Measurements from ENCODE around the gene SMIM27.

The SMIM27 gene

DNA sequence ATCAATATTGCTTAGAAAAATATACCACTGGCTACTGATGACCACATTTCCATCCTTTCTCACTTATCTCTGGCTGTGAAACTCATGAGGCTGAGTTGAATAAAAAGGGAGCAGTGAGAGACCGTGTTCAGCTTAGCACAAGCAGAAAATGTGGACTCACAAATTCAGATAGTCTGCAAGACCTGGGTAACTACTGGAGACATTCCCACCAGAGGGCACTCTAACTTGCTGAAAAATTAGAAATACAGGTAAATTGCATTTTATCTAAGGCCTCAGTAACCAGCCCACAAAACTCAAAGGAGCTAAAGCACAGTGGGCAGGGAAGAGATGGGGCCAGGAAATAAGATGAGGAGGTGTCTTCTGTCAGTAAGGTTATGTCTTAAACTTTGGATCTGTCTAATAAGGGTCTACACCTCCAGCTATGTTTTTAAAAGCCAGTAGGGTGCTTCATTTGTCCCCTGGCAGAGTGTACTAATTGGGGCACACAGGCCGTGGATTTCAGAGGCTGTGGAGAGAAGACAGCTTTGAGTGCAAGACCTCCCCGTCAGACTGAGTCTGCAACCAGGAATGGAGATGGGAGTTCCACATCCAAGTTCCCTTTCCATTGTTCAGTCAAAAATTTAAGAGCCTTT lies 29.5 kb downstream of the SMIM27 start:
- no peaks in the 10 kb centered on the region for H3K9me3 ChIP-seq (ENCODE audit: low read length)
- no peaks in the 10 kb centered on the region for H3K79me2 ChIP-seq (ENCODE audit: insufficient read depth, low read length)
- TF ChIP-seq, protein P1, sequence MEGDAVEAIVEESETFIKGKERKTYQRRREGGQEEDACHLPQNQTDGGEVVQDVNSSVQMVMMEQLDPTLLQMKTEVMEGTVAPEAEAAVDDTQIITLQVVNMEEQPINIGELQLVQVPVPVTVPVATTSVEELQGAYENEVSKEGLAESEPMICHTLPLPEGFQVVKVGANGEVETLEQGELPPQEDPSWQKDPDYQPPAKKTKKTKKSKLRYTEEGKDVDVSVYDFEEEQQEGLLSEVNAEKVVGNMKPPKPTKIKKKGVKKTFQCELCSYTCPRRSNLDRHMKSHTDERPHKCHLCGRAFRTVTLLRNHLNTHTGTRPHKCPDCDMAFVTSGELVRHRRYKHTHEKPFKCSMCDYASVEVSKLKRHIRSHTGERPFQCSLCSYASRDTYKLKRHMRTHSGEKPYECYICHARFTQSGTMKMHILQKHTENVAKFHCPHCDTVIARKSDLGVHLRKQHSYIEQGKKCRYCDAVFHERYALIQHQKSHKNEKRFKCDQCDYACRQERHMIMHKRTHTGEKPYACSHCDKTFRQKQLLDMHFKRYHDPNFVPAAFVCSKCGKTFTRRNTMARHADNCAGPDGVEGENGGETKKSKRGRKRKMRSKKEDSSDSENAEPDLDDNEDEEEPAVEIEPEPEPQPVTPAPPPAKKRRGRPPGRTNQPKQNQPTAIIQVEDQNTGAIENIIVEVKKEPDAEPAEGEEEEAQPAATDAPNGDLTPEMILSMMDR (IDR thresholded peaks at IDR 0.05; ENCODE audit: low read length), result peak; percentile 71
- TF ChIP-seq EZH2 (IDR thresholded peaks at IDR 0.05; ENCODE audit: borderline replicate concordance, low read length), result no peak
- no peaks in the 10 kb centered on the region for H3K9me2 ChIP-seq (ENCODE audit: low read depth, low read length)
- no peak overlapping the region for H3K27ac ChIP-seq (ENCODE audit: low read depth, low read length, poor library complexity, severe bottlenecking)
- no peak overlapping the region for H3K4me3 ChIP-seq (ENCODE audit: low read depth, low read length, poor library complexity, severe bottlenecking)
- H4K20me1 ChIP-seq (ENCODE audit: insufficient read depth, low read length), result no peaks in the 10 kb centered on the region
- no peaks in the 10 kb centered on the region; the same call in 1 of the 2 replicates for H3K27me3 ChIP-seq (ENCODE audit: insufficient read depth, low read length)
- H3F3A ChIP-seq (ENCODE audit: insufficient read depth, low read length), result no peaks in the 10 kb centered on the region
- no peak overlapping the region for H2AFZ ChIP-seq (ENCODE audit: low read length)
- no peak overlapping the region for H3K9ac ChIP-seq (ENCODE audit: low read length)
- H3K4me2 ChIP-seq (ENCODE audit: low read length), result no peak overlapping the region
- no peaks in the 10 kb centered on the region for H3K36me3 ChIP-seq (ENCODE audit: insufficient read depth, low read length)
- H3K4me1 ChIP-seq (ENCODE audit: insufficient read depth, low read length, severe bottlenecking), result no peaks in the 10 kb centered on the region

DNA sequence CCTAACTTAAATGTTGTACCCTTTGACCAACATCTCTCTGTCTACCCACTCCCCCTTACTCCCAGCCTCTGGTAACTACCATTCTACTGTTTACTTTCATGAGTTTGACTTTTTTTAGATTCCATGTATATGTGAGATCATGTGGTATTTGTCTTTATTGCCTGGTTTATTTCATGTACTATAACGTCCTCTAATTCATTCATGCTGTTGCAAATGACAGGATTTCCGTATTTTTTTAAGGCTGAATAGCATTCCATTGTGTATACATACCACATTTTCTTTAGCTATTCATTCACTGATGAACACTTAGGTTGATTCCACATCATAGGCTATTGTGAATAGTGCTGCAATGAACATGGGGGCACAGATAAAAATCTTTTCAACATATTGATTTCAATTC lies 32.7 kb downstream of the SMIM27 start:
- Histone ChIP-seq H3K9me3 (ENCODE audit: low read length) (no peaks in the 10 kb centered on the region), H3K4me2 (ENCODE audit: low read length) (no peak overlapping the region)

DNA sequence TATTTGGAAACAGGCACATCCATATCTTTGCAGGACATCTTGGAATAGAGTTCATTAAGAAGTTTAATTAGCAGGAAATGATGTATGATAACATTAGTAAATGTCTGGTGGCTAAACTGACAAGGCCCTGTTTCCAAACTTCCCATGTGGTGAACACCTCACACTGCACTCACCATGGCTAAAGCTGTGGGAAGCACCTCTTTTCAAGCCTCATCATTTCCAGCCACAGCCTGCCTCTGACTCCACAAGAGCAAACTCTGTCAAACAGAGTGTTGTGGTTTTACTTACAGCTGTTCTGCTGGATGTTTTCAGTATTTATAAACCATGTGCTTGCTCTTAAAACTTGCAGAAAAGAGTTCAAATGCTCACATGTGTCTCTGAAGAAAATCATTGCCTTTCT lies 35.8 kb downstream of the SMIM27 start:
- Histone ChIP-seq H3K36me3 (ENCODE audit: insufficient read depth, low read length) (no peaks in the 10 kb centered on the region), H3K9me2 (ENCODE audit: low read depth, low read length) (no peaks in the 10 kb centered on the region), H3K4me1 (ENCODE audit: insufficient read depth, low read length, severe bottlenecking) (no peaks in the 10 kb centered on the region), H4K20me1 (ENCODE audit: insufficient read depth, low read length) (no peaks in the 10 kb centered on the region), H3K27me3 (ENCODE audit: insufficient read depth, low read length) (peaks cover 4% of the 10 kb centered on the region; the same call in 1 of the 2 replicates), H3K9me3 (ENCODE audit: low read length) (no peaks in the 10 kb centered on the region), H3K27ac (ENCODE audit: low read depth, low read length, poor library complexity, severe bottlenecking) (no peak overlapping the region), H2AFZ (ENCODE audit: low read length) (no peak overlapping the region), H3K79me2 (ENCODE audit: insufficient read depth, low read length) (no peaks in the 10 kb centered on the region), H3K4me3 (ENCODE audit: low read depth, low read length, poor library complexity, severe bottlenecking) (no peak overlapping the region), H3K9ac (ENCODE audit: low read length) (no peak overlapping the region), H3K4me2 (ENCODE audit: low read length) (no peak overlapping the region), H3F3A (ENCODE audit: insufficient read depth, low read length) (no peaks in the 10 kb centered on the region)
- TF ChIP-seq EZH2 (IDR thresholded peaks at IDR 0.05; ENCODE audit: borderline replicate concordance, low read length), result no peak
- TF ChIP-seq, protein P1 (IDR thresholded peaks at IDR 0.05; ENCODE audit: low read length), result no peak

More for the DNA sequence above, 32.7 kb downstream of the SMIM27 start:
- H3K4me1 ChIP-seq (ENCODE audit: insufficient read depth, low read length, severe bottlenecking), result no peaks in the 10 kb centered on the region
- H3K27me3 ChIP-seq (ENCODE audit: insufficient read depth, low read length), result peaks cover 4% of the 10 kb centered on the region; the same call in 1 of the 2 replicates
- H3F3A ChIP-seq (ENCODE audit: insufficient read depth, low read length), result no peaks in the 10 kb centered on the region
- no peaks in the 10 kb centered on the region for H3K79me2 ChIP-seq (ENCODE audit: insufficient read depth, low read length)
- no peaks in the 10 kb centered on the region for H4K20me1 ChIP-seq (ENCODE audit: insufficient read depth, low read length)
- H3K9ac ChIP-seq (ENCODE audit: low read length), result no peak overlapping the region
- H2AFZ ChIP-seq (ENCODE audit: low read length), result no peak overlapping the region
- TF ChIP-seq EZH2 (IDR thresholded peaks at IDR 0.05; ENCODE audit: borderline replicate concordance, low read length), result no peak
- TF ChIP-seq, protein P1 (IDR thresholded peaks at IDR 0.05; ENCODE audit: low read length), result no peak
- no peaks in the 10 kb centered on the region for H3K36me3 ChIP-seq (ENCODE audit: insufficient read depth, low read length)
- no peak overlapping the region for H3K4me3 ChIP-seq (ENCODE audit: low read depth, low read length, poor library complexity, severe bottlenecking)
- H3K9me2 ChIP-seq (ENCODE audit: low read depth, low read length), result no peaks in the 10 kb centered on the region
- no peak overlapping the region for H3K27ac ChIP-seq (ENCODE audit: low read depth, low read length, poor library complexity, severe bottlenecking)
